GM12892 (cell line): ENCODE data around the gene ZNRD2.

ENCODE experiments used
- POLR2A ChIP-seq: IDR thresholded peaks from 2 replicates; pipeline ENCODE4 v1.6.1; 2011; ENCODE audit warnings: low read depth, low read length, control low read depth
- POLR2AphosphoS5 ChIP-seq: IDR thresholded peaks from 2 replicates; pipeline ENCODE4 v1.6.1; 2011; ENCODE audit warnings: low read depth, low read length, control low read depth
- TAF1 ChIP-seq: IDR thresholded peaks from 2 replicates; pipeline ENCODE4 v1.6.1; 2011; ENCODE audit warnings: low read depth, mild to moderate bottlenecking, control low read depth, low read length, borderline replicate concordance

- TF ChIP-seq POLR2A: no peak
- no peak for TF ChIP-seq POLR2AphosphoS5
- no peak for TF ChIP-seq TAF1
Observed at GRCh38 chr11:65545853-65546216, 24.4 kb upstream of the ZNRD2 start.
